ENCODE measurements around the gene HAO1.
A peak's percentile ranks its signal among the peaks of the same experiment; 100 is the strongest.
"Not testable (repeated sequence)": the region's sequence is repeated elsewhere in the genome, so short reads cannot be mapped to it uniquely, and the experiment has no call there.

The HAO1 gene

GRCh38 chr20:7940341-7940740 lies at the start of gene HAO1:
Gene HAO1, minus strand, starts transcription at chr20:7940458. Its CDS starts 36 bp downstream, at chr20:7940422.
- H3K27ac Mint-ChIP-seq, result no peak within 1 kb of the TSS
- H3K27me3 Mint-ChIP-seq, result no peaks in the 10 kb centered on the region
- CTCF ChIA-PET, result no interaction called here
- no peaks in the 10 kb centered on the region for H3K9me3 Mint-ChIP-seq
- no peaks in the 10 kb centered on the region for H3K4me1 Mint-ChIP-seq
- no peak within 1 kb of the TSS for H3K4me3 Mint-ChIP-seq
- no peaks in the 10 kb centered on the region for H3K36me3 Mint-ChIP-seq
- no peak for DNase-seq

- Mint-ChIP-seq H3K4me1 (no peaks in the 10 kb centered on the region), H3K27me3 (no peaks in the 10 kb centered on the region), H3K4me3 (no peak overlapping the region), H3K27ac (no peak overlapping the region), H3K9me3 (peaks cover 8% of the 10 kb centered on the region), H3K36me3 (peaks cover 21% of the 10 kb centered on the region)
- CTCF ChIA-PET, result interaction anchor here (0.8 to 1.4 kb wide), 2 partner anchors 9 to 52 kb away, joined by 3 read pairs; no protein-coding TSS in a partner anchor
- DNase-seq, result no peak
Observed at GRCh38 chr20:7989379-7989778, 49.1 kb upstream of the HAO1 start.

- Mint-ChIP-seq H3K4me3 (no peak overlapping the region), H3K9me3 (no peaks in the 10 kb centered on the region), H3K27ac (no peak overlapping the region), H3K4me1 (peaks cover 1% of the 10 kb centered on the region), H3K36me3 (peaks cover 23% of the 10 kb centered on the region), H3K27me3 (no peaks in the 10 kb centered on the region)
- CTCF ChIA-PET, result no interaction called here
- no peak for DNase-seq
Observed at GRCh38 chr20:7985916-7986315, 45.7 kb upstream of the HAO1 start.

GRCh38 chr20:7984192-7984591 lies 43.9 kb upstream of the HAO1 start:
- CTCF ChIA-PET, result interaction anchor here (0.6 kb wide), 1 partner anchor 263 kb away, joined by 3 read pairs; no protein-coding TSS in a partner anchor
- Mint-ChIP-seq H3K4me3 (no peak overlapping the region), H3K27ac (peak overlapping the region; percentile 45), H3K4me1 (peaks cover 10% of the 10 kb centered on the region), H3K9me3 (no peaks in the 10 kb centered on the region), H3K27me3 (no peaks in the 10 kb centered on the region), H3K36me3 (peaks cover 28% of the 10 kb centered on the region)
- no peak for DNase-seq

GRCh38 chr20:7981374-7981773 lies 41.1 kb upstream of the HAO1 start:
- peaks cover 31% of the 10 kb centered on the region for H3K36me3 Mint-ChIP-seq
- CTCF ChIA-PET, result interaction anchor here (0.9 kb wide), 1 partner anchor 74 kb away, joined by 3 read pairs; no protein-coding TSS in a partner anchor
- no peak overlapping the region for H3K4me3 Mint-ChIP-seq
- DNase-seq, result no peak
- H3K9me3 Mint-ChIP-seq, result no peaks in the 10 kb centered on the region
- H3K4me1 Mint-ChIP-seq, result peaks cover 10% of the 10 kb centered on the region
- no peaks in the 10 kb centered on the region for H3K27me3 Mint-ChIP-seq
- H3K27ac Mint-ChIP-seq, result no peak overlapping the region

GRCh38 chr20:7980332-7981046 lies 40.2 kb upstream of the HAO1 start:
- DNase-seq, result peak; percentile 22
- CTCF ChIA-PET, result interaction anchor here (0.6 to 1.8 kb wide), 4 partner anchors 9 to 742 kb away, joined by 3 to 6 read pairs (median 3); no protein-coding TSS in a partner anchor
- peaks cover 10% of the 10 kb centered on the region for H3K4me1 Mint-ChIP-seq
- H3K4me3 Mint-ChIP-seq, result no peak overlapping the region
- no peaks in the 10 kb centered on the region for H3K9me3 Mint-ChIP-seq
- peaks cover 27% of the 10 kb centered on the region for H3K36me3 Mint-ChIP-seq
- peak overlapping the region; percentile 60 for H3K27ac Mint-ChIP-seq
- H3K27me3 Mint-ChIP-seq, result no peaks in the 10 kb centered on the region

- peaks cover 10% of the 10 kb centered on the region for H3K4me1 Mint-ChIP-seq
- H3K27me3 Mint-ChIP-seq, result no peaks in the 10 kb centered on the region
- H3K4me3 Mint-ChIP-seq, result no peak overlapping the region
- H3K36me3 Mint-ChIP-seq, result peaks cover 23% of the 10 kb centered on the region
- no peak for DNase-seq
- no peaks in the 10 kb centered on the region for H3K9me3 Mint-ChIP-seq
- CTCF ChIA-PET, result interaction anchor here (1.2 kb wide), 1 partner anchor 66 kb away, joined by 3 read pairs; no protein-coding TSS in a partner anchor
- H3K27ac Mint-ChIP-seq, result no peak overlapping the region
Observed at GRCh38 chr20:7977709-7978108, 37.5 kb upstream of the HAO1 start.

GRCh38 chr20:7975851-7976414 lies 35.7 kb upstream of the HAO1 start:
- Mint-ChIP-seq H3K27ac (no peak overlapping the region), H3K4me1 (peaks cover 9% of the 10 kb centered on the region), H3K27me3 (peaks cover under 1% of the 10 kb centered on the region), H3K9me3 (no peaks in the 10 kb centered on the region), H3K36me3 (peaks cover 13% of the 10 kb centered on the region), H3K4me3 (no peak overlapping the region)
- CTCF ChIA-PET, result no interaction called here
- DNase-seq, result no peak

GRCh38 chr20:7974785-7975435 lies 34.7 kb upstream of the HAO1 start:
- DNase-seq, result no peak
- H3K27ac Mint-ChIP-seq, result no peak overlapping the region
- no peak overlapping the region for H3K4me3 Mint-ChIP-seq
- CTCF ChIA-PET, result no interaction called here
- peaks cover 4% of the 10 kb centered on the region for H3K27me3 Mint-ChIP-seq
- H3K9me3 Mint-ChIP-seq, result no peaks in the 10 kb centered on the region
- no peaks in the 10 kb centered on the region for H3K4me1 Mint-ChIP-seq
- peaks cover 5% of the 10 kb centered on the region for H3K36me3 Mint-ChIP-seq

- Mint-ChIP-seq H3K27ac (no peak overlapping the region), H3K9me3 (no peaks in the 10 kb centered on the region), H3K4me1 (no peaks in the 10 kb centered on the region), H3K4me3 (no peak overlapping the region), H3K27me3 (peaks cover 4% of the 10 kb centered on the region), H3K36me3 (no peaks in the 10 kb centered on the region)
- CTCF ChIA-PET, result no interaction called here
- DNase-seq, result no peak
Observed at GRCh38 chr20:7971536-7972280, 31.4 kb upstream of the HAO1 start.

- no peak for DNase-seq
- CTCF ChIA-PET, result no interaction called here
Observed at GRCh38 chr20:7967199-7967844, 27.1 kb upstream of the HAO1 start.

GRCh38 chr20:7966176-7966575 lies 25.9 kb upstream of the HAO1 start:
- no peaks in the 10 kb centered on the region for H3K9me3 Mint-ChIP-seq
- H3K4me1 Mint-ChIP-seq, result no peaks in the 10 kb centered on the region
- CTCF ChIA-PET, result no interaction called here
- no peak overlapping the region for H3K27ac Mint-ChIP-seq
- H3K36me3 Mint-ChIP-seq, result no peaks in the 10 kb centered on the region
- DNase-seq, result no peak
- H3K27me3 Mint-ChIP-seq, result peaks cover 4% of the 10 kb centered on the region
- H3K4me3 Mint-ChIP-seq, result no peak overlapping the region

More at GRCh38 chr20:7967199-7967844, 27.1 kb upstream of the HAO1 start:
- no peaks in the 10 kb centered on the region for H3K4me1 Mint-ChIP-seq
- no peaks in the 10 kb centered on the region for H3K36me3 Mint-ChIP-seq
- H3K9me3 Mint-ChIP-seq, result no peaks in the 10 kb centered on the region
- H3K27ac Mint-ChIP-seq, result no peak overlapping the region
- no peak overlapping the region for H3K4me3 Mint-ChIP-seq
- peaks cover 4% of the 10 kb centered on the region for H3K27me3 Mint-ChIP-seq

GRCh38 chr20:7959484-7959883 lies 19.2 kb upstream of the HAO1 start:
- H3K27ac Mint-ChIP-seq, result no peak overlapping the region
- no peak overlapping the region for H3K4me3 Mint-ChIP-seq
- H3K4me1 Mint-ChIP-seq, result no peaks in the 10 kb centered on the region
- no peaks in the 10 kb centered on the region for H3K36me3 Mint-ChIP-seq
- CTCF ChIA-PET, result no interaction called here
- H3K9me3 Mint-ChIP-seq, result peaks cover 2% of the 10 kb centered on the region
- H3K27me3 Mint-ChIP-seq, result no peaks in the 10 kb centered on the region
- DNase-seq, result no peak

- H3K27ac Mint-ChIP-seq, H3K9me3 Mint-ChIP-seq, H3K36me3 Mint-ChIP-seq, H3K27me3 Mint-ChIP-seq, H3K4me3 Mint-ChIP-seq, DNase-seq, CTCF ChIA-PET, H3K4me1 Mint-ChIP-seq: not testable (repeated sequence)
Observed at GRCh38 chr20:7956561-7956960, 16.3 kb upstream of the HAO1 start.

All from activated naive CD4-positive, alpha-beta T cell treated with anti-CD3 and anti-CD28 coated beads, Interleukin-2, amount 10 ng/mL, durations not matched to agents 7 days and 5 days (primary cell).